Mucosa of rectum (tissue), 2 donors: Measurements from ENCODE around the gene LDAH.

Experiments used
- H3K27ac ChIP-seq, 2 donors: one replicate each; pipeline ENCODE4 v1.7.0; 2013; ENCODE audit warnings: inconsistent platforms in 2 of 2, low read depth in 2 of 2, low read length in 2 of 2
- H3K27me3 ChIP-seq, 2 donors: one replicate each; pipeline ENCODE4 v1.7.0; 2013; ENCODE audit warnings: low read length in 2 of 2; ENCODE audit not compliant: control insufficient read depth in 2 of 2, insufficient read depth in 2 of 2
- H3K36me3 ChIP-seq, 2 donors: one replicate each; pipeline ENCODE4 v1.7.0; 2013; ENCODE audit warnings: low read length in 2 of 2; ENCODE audit not compliant: control insufficient read depth in 2 of 2, insufficient read depth in 2 of 2
- H3K4me1 ChIP-seq, 2 donors: one replicate each; pipeline ENCODE4 v1.7.0; 2013; ENCODE audit warnings: low read length in 2 of 2, mild to moderate bottlenecking in 1 of 2; ENCODE audit not compliant: control insufficient read depth in 2 of 2, insufficient read depth in 2 of 2
- H3K4me3 ChIP-seq, 2 donors: one replicate each; pipeline ENCODE4 v1.7.0; 2013; ENCODE audit warnings: low read length in 2 of 2
- H3K9ac ChIP-seq, 2 donors: one replicate each; pipeline ENCODE4 v1.7.0; 2013; ENCODE audit warnings: low read length in 2 of 2, low read depth in 1 of 2, mild to moderate bottlenecking in 1 of 2
- H3K9me3 ChIP-seq, 2 donors: one replicate each; pipeline ENCODE4 v1.7.0; 2013; ENCODE audit warnings: low read length in 2 of 2; ENCODE audit not compliant: control insufficient read depth in 2 of 2
- donor health status: healthy.
- donor health status: Normal muscosa, but diverticular disease.

Gene LDAH

GRCh38 chr2:20834331-20834730 lies 11.4 kb upstream of the LDAH start:
- no peaks in the 10 kb centered on the region for H3K4me1 ChIP-seq
- no peaks in the 10 kb centered on the region for H3K9me3 ChIP-seq
- H3K9ac ChIP-seq: no peak overlapping the region
- H3K36me3 ChIP-seq: no peaks in the 10 kb centered on the region
- H3K4me3 ChIP-seq: no peak overlapping the region
- no peak overlapping the region for H3K27ac ChIP-seq
- H3K27me3 ChIP-seq: peaks cover 6 to 8% of the 10 kb centered on the region in 2 donors

DNA sequence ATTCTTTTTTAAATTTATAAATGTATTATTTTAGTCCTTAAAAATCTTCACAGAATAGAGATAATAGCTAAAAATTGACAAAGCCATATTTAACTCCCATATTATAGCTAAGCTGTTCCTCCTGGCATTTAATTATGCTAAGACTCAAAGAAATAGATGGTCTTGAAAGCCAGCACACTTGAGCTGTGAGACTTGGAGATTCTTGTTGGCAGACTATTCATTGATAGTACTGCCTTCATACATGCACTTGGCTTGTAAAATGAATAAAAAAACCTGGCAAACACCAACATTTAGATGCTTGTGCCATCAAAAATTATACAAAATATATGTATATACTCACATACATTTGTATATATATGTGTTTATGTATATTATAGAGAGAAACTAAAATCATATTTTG lies 9.7 kb upstream of the LDAH start:
- H3K9me3 ChIP-seq: no peaks in the 10 kb centered on the region
- no peaks in the 10 kb centered on the region for H3K4me1 ChIP-seq
- H3K36me3 ChIP-seq: no peaks in the 10 kb centered on the region
- H3K27ac ChIP-seq: no peak overlapping the region
- no peak overlapping the region for H3K9ac ChIP-seq
- H3K4me3 ChIP-seq: no peak overlapping the region
- H3K27me3 ChIP-seq: peaks cover 5 to 8% of the 10 kb centered on the region in 2 donors

- Histone ChIP-seq H3K27me3 (peaks cover 5 to 8% of the 10 kb centered on the region in 2 donors), H3K27ac (no peak overlapping the region), H3K9me3 (no peaks in the 10 kb centered on the region), H3K4me3 (no peak overlapping the region), H3K36me3 (no peaks in the 10 kb centered on the region), H3K4me1 (no peaks in the 10 kb centered on the region), H3K9ac (no peak overlapping the region)
Measured at GRCh38 chr2:20829861-20830260, 7.0 kb upstream of the LDAH start.

DNA sequence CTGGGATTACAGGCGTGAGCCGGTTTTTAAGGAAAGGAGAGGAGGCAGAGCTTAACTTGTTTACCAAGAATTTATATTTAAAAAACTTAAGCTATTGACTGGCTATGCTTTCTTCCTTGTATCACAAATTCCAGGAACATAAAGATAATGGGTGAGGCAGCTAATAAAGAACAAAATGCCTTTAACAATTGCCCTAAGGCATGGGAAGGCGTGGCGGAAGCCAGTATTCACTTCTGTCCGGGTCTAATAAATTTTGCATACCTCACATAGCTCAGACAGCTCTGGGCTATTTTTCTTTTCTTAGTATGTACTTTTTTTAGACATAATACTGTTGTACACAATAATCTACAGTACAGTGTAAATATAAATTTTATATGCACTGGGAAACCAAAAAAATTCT lies 1.0 kb upstream of the LDAH start:
- Histone ChIP-seq H3K27ac (no peak overlapping the region), H3K36me3 (no peaks in the 10 kb centered on the region), H3K4me1 (no peaks in the 10 kb centered on the region), H3K9ac (no peak overlapping the region), H3K9me3 (no peaks in the 10 kb centered on the region), H3K4me3 (no peak overlapping the region), H3K27me3 (peaks cover 0 to 2% of the 10 kb centered on the region in 2 donors)

DNA sequence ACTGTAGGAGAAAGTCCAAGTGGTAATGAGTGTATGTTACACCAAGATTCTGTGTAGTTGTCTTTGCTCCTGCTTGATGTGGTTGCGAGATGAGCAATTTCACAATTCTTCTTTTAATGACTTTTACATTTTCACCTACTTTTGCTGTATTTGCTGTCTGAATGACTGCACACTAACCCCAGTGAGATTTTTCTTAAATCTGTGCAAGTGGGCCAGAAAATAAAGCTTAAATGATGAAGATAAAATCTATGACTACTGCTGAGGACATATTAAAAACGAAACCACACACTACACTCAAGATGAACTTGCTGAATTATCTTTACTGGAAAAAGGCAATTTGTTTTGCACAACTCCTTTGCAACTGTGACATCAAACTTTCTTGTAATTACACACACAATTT lies 4.1 kb downstream of the LDAH start:
- Histone ChIP-seq H3K9me3 (no peaks in the 10 kb centered on the region), H3K36me3 (no peaks in the 10 kb centered on the region), H3K27ac (no peak overlapping the region), H3K27me3 (no peaks in the 10 kb centered on the region), H3K4me3 (no peak overlapping the region), H3K4me1 (no peaks in the 10 kb centered on the region), H3K9ac (no peak overlapping the region)

DNA sequence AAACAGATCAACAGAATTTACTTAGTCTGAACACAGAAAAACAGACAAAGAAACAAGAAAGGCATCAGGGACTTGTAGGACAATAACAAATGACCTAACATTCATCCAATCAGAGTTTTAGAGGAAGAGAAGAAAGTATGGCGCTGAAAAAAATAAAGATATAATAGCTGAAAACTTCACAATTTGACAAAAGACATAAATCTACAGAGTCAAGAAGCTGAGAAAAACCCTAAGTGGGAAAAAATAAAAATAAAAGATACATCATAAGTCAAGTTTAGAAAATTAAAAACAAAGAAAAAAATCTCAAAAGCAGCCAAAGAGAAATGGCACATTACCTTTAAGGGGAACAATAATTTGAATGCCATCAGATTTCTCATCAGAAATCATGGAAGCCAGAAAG lies 7.7 kb downstream of the LDAH start:
- H3K4me1 ChIP-seq: no peaks in the 10 kb centered on the region
- H3K27ac ChIP-seq: no peak overlapping the region
- H3K9me3 ChIP-seq: no peaks in the 10 kb centered on the region
- no peaks in the 10 kb centered on the region for H3K27me3 ChIP-seq
- H3K9ac ChIP-seq: no peak overlapping the region
- H3K36me3 ChIP-seq: no peaks in the 10 kb centered on the region
- no peak overlapping the region for H3K4me3 ChIP-seq

DNA sequence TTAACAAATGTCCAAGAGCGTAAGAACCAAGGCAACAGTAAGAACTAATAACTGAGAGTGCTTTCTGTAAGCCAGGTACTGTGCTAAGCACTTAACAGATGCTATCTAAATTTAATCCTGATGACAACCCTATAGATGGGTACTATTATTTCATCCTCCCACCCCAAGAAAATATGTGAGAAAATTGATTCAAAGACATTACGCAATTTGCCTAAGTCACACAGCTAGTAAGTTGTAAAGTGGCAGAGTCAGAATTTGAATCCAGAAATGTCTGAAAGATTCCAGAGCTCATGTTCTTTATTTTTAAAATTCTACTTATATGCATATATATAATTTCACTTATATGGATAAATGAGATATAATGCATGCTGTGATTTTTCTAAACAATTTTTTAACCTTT lies 10.1 kb downstream of the LDAH start:
- H3K27ac ChIP-seq: no peak overlapping the region
- H3K36me3 ChIP-seq: no peaks in the 10 kb centered on the region
- H3K27me3 ChIP-seq: no peaks in the 10 kb centered on the region
- no peak overlapping the region for H3K4me3 ChIP-seq
- H3K4me1 ChIP-seq: no peaks in the 10 kb centered on the region
- H3K9ac ChIP-seq: no peak overlapping the region
- H3K9me3 ChIP-seq: no peaks in the 10 kb centered on the region

GRCh38 chr2:20806286-20806685 lies 16.6 kb downstream of the LDAH start:
- Histone ChIP-seq H3K9me3 (no peaks in the 10 kb centered on the region), H3K4me3 (no peak overlapping the region), H3K4me1 (no peaks in the 10 kb centered on the region)

DNA sequence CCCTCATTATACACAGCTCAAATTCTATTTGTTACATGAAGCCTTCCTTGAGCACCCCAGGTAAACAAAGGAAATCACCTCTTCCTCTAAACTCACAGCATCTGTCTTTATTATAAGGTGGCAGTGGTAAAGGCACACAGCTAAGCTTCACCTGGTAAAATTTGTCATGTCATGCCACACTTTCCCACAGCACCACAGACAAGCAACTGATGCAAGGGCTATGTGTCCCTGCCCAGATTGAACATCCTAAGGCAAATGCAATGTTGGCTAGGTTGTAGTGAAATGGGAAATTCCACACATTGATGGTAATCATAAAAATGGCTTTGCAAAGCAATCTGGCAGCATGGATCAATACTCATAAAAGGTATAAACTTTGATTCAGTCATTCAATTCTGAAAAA lies 18.9 kb downstream of the LDAH start:
- no peak overlapping the region for H3K4me3 ChIP-seq
- H3K9me3 ChIP-seq: no peaks in the 10 kb centered on the region

More at GRCh38 chr2:20806286-20806685, 16.6 kb downstream of the LDAH start:
- Histone ChIP-seq H3K36me3 (no peaks in the 10 kb centered on the region), H3K27me3 (no peaks in the 10 kb centered on the region), H3K27ac (no peak overlapping the region), H3K9ac (no peak overlapping the region)

DNA sequence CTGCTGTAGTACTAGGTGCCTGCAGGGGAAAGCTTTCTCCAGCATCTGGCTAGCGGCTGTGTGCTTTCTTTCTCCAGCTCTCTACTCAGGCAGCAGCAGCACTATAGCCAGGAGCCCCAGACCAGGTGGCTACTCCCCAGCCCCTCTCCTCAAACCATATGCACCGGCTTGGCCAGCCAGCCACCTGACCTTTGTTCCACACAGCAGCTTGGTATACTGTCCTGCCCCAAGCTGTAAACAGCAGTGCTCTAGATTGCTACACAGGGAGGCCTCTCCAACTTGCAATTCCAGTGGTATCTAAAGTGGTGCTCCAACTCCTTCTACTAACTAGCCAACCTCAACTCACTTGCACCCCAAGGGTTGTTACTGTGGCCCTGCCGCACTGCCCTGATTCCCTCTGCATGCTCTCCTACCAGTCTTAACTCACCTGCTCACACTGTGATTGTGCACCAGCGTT lies 19.6 kb downstream of the LDAH start:
- Histone ChIP-seq H3K27ac (no peak overlapping the region), H3K27me3 (no peaks in the 10 kb centered on the region), H3K4me3 (no peak overlapping the region), H3K9ac (no peak overlapping the region), H3K4me1 (no peaks in the 10 kb centered on the region), H3K36me3 (no peaks in the 10 kb centered on the region), H3K9me3 (no peaks in the 10 kb centered on the region)

More for the DNA sequence above, 18.9 kb downstream of the LDAH start:
- H3K36me3 ChIP-seq: no peaks in the 10 kb centered on the region
- H3K4me1 ChIP-seq: no peaks in the 10 kb centered on the region
- H3K27ac ChIP-seq: no peak overlapping the region
- no peaks in the 10 kb centered on the region for H3K27me3 ChIP-seq
- no peak overlapping the region for H3K9ac ChIP-seq

DNA sequence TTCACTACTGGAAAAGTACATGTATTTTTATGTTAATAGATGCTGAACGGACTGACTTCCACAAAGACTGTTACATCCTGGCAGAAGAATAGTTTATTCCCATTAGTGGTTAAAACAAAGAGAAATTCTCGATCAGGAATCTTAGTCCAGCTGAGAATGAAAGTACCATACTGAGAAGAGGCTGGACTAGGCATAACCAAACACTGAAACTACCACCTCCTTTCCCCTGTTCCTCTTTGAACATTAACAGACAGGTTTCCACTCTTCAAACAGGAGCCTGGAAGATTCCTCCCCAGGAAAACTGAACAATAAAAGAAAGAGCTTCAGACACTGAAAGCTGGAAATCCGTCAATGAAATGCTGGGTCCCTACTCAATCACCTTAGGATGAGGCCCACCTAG lies 25.8 kb downstream of the LDAH start:
- H3K4me1 ChIP-seq: no peaks in the 10 kb centered on the region
- H3K36me3 ChIP-seq: peaks cover 0 to 3% of the 10 kb centered on the region in 2 donors
- H3K4me3 ChIP-seq: no peak overlapping the region
- H3K27me3 ChIP-seq: no peaks in the 10 kb centered on the region
- no peaks in the 10 kb centered on the region for H3K9me3 ChIP-seq
- H3K27ac ChIP-seq: no peak overlapping the region
- no peak overlapping the region for H3K9ac ChIP-seq
